Neutrophil (primary cell): ENCODE results near the gene PFN3.

Experiments
- H3K27ac ChIP-seq: fragments of 200-600 bp; sonication (generic); 2 replicates; pipeline ENCODE4 v1.5.1; 2016; ENCODE audit warnings: mild to moderate bottlenecking, moderate library complexity
- H3K27me3 ChIP-seq: fragments of 200-600 bp; sonication (generic); 2 replicates; pipeline ENCODE4 v1.6.0; 2016; ENCODE audit warnings: mild to moderate bottlenecking
- H3K36me3 ChIP-seq: fragments of 200-600 bp; sonication (generic); 2 replicates; pipeline ENCODE4 v1.5.1; 2017
- H3K4me1 ChIP-seq, 2 experiments: fragments of 200-600 bp in 1 of 2; sonication (generic) in 1 of 2; 1 replicate in 1 of 2; 2 replicates in 1 of 2; pipeline versions ENCODE4 v1.5.1 to v1.6.1; 2013 to 2016; ENCODE audit warnings: low read depth in 1 of 2, low read length in 1 of 2, mild to moderate bottlenecking in 1 of 2, moderate library complexity in 1 of 2; ENCODE audit not compliant: control insufficient read depth in 1 of 2, insufficient read depth in 1 of 2
- H3K4me3 ChIP-seq, 2 experiments: fragments of 200-600 bp in 1 of 2; sonication (generic) in 1 of 2; 1 replicate in 1 of 2; 2 replicates in 1 of 2; pipeline ENCODE4 v1.5.1; 2013 to 2016; ENCODE audit warnings: low read depth in 1 of 2, low read length in 1 of 2, mild to moderate bottlenecking in 1 of 2, moderate library complexity in 1 of 2
- H3K9me3 ChIP-seq: fragments of 200-600 bp; sonication (generic); 2 replicates; pipeline ENCODE4 v1.5.1; 2016
- TF ChIP-seq, protein P1 (sequence below): fragments of 200-600 bp; sonication (generic); IDR thresholded peaks from 2 replicates; pipeline ENCODE4 v1.5.1; 2016; ENCODE audit warnings: antibody characterized with exemption

Gene PFN3

DNA sequence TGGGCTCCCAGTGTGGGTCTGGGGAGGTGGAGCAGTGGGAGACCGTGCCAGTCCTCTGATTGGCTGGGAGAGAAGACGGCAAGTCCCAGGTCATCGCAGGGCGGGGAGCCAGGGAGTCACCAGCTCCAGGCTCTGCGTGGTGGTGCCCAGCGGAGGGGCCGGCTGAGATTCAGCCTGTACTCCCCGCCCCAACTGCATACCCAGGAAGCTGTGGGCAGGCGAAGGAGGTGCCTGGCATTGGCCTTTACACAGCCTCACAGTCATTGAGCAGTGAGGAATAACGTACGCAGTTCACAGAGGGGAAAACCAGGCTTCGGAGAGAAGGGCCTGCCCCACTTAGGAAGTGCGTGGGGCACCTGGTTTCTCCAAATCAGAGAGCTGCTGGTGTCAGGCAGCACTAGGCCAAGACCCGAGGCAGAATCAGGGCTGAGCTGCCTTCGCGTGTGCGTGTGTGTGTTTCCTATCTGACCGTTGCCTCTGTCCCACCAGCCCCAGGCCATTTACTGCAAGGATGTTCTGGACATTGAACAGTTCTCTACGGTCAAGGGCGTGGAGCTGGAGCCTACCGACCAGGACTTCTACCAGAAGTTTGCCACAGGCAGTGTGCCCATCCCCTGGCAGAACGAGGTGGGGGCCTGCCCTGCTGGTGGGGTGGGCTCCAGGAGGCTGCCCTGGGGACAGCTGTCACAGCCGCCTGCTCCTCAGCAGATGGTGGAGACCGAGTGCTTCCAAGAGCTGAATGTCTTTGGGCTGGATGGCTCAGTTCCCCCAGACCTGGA is 39.9 kb upstream of the PFN3 start:
- Histone ChIP-seq H3K36me3 (peaks cover 96% of the 10 kb centered on the region), H3K4me1 (peaks cover 65 to 66% of the 10 kb centered on the region in 2 experiments), H3K27me3 (no peaks in the 10 kb centered on the region), H3K27ac (peak overlapping the region; percentile 98), H3K4me3 (no peak overlapping the region), H3K9me3 (no peaks in the 10 kb centered on the region)
- TF ChIP-seq, protein P1, sequence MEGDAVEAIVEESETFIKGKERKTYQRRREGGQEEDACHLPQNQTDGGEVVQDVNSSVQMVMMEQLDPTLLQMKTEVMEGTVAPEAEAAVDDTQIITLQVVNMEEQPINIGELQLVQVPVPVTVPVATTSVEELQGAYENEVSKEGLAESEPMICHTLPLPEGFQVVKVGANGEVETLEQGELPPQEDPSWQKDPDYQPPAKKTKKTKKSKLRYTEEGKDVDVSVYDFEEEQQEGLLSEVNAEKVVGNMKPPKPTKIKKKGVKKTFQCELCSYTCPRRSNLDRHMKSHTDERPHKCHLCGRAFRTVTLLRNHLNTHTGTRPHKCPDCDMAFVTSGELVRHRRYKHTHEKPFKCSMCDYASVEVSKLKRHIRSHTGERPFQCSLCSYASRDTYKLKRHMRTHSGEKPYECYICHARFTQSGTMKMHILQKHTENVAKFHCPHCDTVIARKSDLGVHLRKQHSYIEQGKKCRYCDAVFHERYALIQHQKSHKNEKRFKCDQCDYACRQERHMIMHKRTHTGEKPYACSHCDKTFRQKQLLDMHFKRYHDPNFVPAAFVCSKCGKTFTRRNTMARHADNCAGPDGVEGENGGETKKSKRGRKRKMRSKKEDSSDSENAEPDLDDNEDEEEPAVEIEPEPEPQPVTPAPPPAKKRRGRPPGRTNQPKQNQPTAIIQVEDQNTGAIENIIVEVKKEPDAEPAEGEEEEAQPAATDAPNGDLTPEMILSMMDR = no peak

DNA sequence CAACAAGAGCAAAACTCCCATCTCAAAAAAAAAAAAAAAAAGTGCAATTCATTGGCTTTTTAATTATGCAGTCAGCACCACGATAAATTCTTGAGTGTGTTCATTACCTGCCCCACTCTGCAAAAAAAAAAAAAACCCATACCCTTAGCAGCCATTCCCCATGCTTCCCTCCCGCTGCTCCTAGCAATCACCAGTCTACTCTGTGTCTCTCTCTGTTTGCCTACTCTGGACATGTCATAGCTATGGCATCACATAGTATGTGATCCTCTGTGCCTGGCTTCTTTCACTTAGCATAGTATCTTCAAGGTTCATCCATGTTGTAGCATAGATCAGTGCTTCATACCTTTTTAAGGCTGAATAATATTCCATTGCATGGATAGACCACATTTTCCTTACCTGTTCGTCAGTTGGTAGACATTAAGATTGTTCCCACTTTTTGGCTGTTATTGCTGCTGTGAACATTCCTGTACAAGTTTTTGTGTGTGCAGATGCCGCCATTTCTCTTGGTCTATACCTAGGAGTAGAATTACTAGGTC is 39.1 kb upstream of the PFN3 start:
- no peaks in the 10 kb centered on the region for H3K27me3 ChIP-seq
- no peaks in the 10 kb centered on the region for H3K9me3 ChIP-seq
- peak overlapping the region; percentile 98 for H3K27ac ChIP-seq
- peaks cover 65 to 66% of the 10 kb centered on the region in 2 experiments for H3K4me1 ChIP-seq
- TF ChIP-seq, protein P1 = no peak
- H3K4me3 ChIP-seq = no peak overlapping the region
- peaks cover 100% of the 10 kb centered on the region for H3K36me3 ChIP-seq

DNA sequence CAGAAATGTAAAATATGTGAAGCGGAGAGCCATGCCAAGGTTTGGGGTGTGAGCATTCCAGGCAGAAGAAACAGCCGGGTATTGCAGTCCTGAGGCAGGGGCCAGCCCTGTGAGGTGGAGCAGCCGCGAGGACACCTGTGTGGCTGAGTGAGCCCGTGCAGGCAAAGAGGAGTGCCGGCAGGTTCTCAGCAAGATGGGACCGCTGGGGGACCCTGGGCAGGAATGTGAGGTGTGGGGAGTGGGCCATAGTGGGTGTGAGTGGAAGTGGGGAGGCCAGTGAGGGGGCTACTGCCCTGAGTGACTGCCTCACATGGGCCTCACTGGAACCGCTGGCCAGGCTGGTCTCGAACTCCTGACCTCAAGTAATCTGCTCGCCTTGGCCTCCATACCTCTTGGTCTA is 38.0 kb upstream of the PFN3 start:
- peaks cover 100% of the 10 kb centered on the region for H3K36me3 ChIP-seq
- peak overlapping the region; percentile 98 for H3K27ac ChIP-seq
- H3K4me3 ChIP-seq = no peak overlapping the region
- H3K27me3 ChIP-seq = no peaks in the 10 kb centered on the region
- TF ChIP-seq, protein P1 = no peak
- H3K4me1 ChIP-seq = peaks cover 65 to 66% of the 10 kb centered on the region in 2 experiments
- no peaks in the 10 kb centered on the region for H3K9me3 ChIP-seq

DNA sequence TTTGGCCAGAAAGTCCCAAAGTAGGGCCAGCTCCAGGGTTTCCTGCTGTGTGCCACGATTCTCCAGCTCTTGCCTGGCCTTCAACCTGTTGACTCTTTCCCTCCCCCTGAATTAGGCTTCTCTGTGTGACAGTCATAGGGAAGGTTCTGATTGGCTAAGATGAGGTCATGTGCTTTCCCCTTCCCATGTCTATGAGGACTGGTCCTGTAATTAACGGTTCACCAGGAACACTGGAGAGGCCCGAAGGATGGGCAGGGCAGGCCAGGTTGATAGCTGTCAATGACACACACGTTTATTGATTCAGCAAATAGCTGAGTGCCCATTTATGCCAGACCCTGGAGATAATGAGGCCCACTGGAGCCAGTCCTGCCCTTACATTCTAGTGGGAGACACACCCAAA is 37.2 kb upstream of the PFN3 start:
- H3K9me3 ChIP-seq = no peaks in the 10 kb centered on the region
- peak overlapping the region; percentile 98 for H3K27ac ChIP-seq
- TF ChIP-seq, protein P1 = no peak
- H3K4me1 ChIP-seq = peaks cover 67 to 70% of the 10 kb centered on the region in 2 experiments
- H3K36me3 ChIP-seq = peaks cover 100% of the 10 kb centered on the region
- no peaks in the 10 kb centered on the region for H3K27me3 ChIP-seq
- H3K4me3 ChIP-seq = no peak overlapping the region

DNA sequence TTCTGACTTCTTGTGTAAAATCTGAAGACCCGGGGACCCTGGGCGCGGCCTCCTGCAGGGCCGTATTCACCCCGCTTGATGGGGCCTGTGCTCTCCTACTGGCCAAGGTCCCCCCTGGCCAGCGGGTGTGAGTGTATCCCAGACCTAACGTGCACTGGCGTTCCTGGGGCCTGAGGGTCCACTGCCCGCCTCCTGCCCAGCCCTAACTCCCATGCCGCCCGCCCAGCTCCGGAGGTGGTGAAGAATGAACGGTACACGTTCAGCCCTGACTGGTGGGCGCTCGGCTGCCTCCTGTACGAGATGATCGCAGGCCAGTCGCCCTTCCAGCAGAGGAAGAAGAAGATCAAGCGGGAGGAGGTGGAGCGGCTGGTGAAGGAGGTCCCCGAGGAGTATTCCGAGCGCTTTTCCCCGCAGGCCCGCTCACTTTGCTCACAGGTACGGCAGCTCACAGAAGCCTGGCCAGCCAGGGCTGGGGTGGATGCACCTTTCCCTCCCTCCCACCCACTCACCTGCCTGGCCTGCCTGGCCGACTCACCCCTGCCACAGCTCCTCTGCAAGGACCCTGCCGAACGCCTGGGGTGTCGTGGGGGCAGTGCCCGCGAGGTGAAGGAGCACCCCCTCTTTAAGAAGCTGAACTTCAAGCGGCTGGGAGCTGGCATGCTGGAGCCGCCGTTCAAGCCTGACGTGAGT is 35.5 kb upstream of the PFN3 start:
- Histone ChIP-seq H3K4me3 (no peak overlapping the region), H3K27me3 (no peaks in the 10 kb centered on the region), H3K4me1 (peaks cover 77 to 80% of the 10 kb centered on the region in 2 experiments), H3K36me3 (peaks cover 95% of the 10 kb centered on the region), H3K27ac (peak overlapping the region; percentile 98), H3K9me3 (no peaks in the 10 kb centered on the region)
- TF ChIP-seq, protein P1 = no peak
